NCI-H1436 treated with DMSO at 0.1 percent for 48 hours (cell line): ENCODE data around the gene OSTN.
"Not testable (repeated sequence)": the region's sequence is repeated elsewhere in the genome, so short reads cannot be mapped to it uniquely, and the experiment has no call there.

ENCODE experiments used
- DNase-seq: peaks from one replicate; lab custom pipeline; 2025; lab: John Stamatoyannopoulos, UW

The OSTN gene

DNA sequence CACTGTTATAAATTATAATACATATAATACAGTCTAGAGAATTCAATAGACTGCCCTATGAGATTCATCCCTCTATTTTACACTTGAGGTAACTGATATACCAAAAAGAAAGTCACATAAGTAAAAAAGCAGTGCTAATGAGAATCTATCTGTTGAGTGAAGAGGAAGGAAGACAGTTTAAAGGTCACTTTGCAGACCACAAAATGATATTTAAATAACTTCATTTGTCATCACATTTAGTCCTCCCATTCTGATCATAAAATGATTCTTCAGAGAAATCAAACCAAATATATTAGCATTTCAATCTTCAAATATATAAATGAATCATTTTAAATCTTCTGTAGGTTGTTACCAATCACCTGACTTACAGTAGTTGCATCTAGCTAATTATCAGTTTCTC lies 69.7 kb downstream of the OSTN start:
- DNase-seq, result no peak

DNA sequence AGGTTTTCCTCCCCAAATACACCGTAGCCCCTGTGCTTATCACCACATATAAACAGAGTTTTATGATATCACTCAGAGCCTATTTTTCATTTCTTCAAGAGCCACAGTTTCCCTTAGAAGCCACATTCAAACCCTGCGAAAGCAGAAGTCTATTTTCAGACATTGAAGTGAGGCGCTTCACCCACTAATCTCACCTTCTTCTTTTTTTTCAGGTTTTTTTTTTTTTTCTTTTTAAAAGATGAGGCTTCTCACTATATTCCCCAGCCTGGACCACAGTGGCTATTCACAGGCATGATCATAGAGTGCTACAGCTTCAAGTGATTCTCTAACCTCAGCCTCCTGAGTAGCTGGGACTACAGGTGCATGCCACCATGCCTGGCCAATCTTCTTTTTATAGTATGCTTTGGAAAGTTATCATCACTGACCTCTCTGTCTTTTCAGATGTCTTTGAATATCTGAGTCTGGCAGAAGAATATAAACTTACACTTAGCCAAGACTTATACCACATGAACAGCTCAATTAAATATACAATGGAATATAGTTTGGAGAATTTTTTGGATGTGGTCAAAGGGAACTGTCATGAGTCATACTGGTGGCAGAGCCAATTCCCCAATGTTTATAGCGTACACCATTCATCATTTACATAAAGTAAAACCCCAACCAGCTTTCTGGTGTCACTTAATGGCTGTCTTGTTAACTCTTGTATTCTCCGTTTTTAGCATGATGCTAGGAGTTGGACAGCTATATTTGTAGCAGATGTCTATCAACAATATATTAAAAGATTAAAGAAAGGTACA lies 70.4 kb downstream of the OSTN start:
- DNase-seq, result no peak

DNA sequence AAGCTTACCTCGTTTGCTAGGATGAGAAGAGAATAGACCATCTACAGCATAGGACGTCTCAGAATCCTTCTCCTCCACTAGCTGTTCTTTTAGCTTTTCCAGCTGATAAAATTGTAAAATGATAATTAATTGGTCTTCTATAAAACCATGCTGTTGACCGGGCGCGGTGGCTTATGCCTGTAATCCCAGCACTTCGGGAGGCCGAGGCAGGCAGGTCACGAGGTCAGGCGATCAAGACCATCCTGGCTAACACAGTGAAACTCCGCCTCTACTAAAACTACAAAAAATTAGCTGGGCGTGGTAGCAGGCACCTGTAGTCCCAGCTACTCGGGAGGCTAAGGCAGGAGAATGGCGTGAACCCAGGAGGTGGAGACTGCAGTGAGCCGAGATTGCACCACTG lies 76.2 kb downstream of the OSTN start:
- DNase-seq, result not testable (repeated sequence)

DNA sequence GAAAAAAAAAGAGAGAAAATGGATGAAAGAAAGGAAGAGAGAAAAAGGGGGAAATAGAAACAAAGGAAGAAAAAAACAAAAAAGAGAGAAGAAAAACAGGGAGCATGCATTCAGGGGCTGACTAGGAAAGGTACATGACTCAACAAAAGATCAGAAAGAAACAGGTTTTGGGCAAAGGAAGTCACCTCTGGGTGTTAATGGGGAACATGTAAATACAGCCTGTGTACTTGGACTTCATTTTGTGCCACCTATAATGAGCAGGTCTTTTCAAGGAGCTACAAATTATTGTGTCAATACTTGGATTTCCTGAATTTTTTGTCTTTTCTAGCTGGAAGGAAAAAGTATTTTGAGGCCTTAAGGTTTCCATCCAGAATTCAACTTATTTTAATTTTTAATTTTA lies 76.7 kb downstream of the OSTN start:
- no peak for DNase-seq

DNA sequence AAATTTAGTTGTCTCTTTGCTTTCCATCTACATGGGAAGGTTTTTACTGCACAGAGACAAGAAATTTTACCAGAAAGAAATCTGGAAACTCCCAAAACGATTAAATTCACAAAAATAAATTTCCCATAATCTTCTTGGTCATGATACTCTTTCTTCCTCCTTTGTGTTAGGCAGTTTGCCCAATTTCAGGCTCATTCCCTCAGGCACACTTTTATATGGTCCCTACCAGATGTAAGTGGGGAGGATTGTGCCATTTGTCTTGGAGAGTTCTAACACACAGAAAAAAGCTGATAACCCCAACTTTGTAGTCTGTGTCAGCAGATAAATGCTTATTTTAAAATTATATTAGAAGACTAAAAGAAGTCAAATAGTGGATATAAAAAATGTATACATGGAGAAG lies 81.1 kb downstream of the OSTN start:
- no peak for DNase-seq

DNA sequence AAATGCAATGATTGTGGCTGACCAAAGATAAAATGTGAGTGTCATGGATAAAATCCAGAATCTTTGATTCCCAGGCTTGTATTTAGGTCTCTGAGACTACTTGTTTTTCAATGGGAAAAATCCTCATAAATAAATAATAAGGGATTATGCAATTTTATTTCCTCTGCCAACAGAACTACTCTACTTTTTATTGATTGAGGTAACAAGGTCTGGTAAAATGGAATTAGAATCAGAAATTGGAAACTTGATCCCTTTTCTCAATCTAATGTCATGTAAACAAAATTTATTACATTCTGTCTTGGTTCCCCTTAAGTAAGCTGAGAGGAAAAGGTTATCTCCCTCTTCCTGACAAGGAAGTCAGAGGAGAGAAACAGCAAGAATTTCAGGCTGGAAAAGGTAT lies 81.8 kb downstream of the OSTN start:
- no peak for DNase-seq

DNA sequence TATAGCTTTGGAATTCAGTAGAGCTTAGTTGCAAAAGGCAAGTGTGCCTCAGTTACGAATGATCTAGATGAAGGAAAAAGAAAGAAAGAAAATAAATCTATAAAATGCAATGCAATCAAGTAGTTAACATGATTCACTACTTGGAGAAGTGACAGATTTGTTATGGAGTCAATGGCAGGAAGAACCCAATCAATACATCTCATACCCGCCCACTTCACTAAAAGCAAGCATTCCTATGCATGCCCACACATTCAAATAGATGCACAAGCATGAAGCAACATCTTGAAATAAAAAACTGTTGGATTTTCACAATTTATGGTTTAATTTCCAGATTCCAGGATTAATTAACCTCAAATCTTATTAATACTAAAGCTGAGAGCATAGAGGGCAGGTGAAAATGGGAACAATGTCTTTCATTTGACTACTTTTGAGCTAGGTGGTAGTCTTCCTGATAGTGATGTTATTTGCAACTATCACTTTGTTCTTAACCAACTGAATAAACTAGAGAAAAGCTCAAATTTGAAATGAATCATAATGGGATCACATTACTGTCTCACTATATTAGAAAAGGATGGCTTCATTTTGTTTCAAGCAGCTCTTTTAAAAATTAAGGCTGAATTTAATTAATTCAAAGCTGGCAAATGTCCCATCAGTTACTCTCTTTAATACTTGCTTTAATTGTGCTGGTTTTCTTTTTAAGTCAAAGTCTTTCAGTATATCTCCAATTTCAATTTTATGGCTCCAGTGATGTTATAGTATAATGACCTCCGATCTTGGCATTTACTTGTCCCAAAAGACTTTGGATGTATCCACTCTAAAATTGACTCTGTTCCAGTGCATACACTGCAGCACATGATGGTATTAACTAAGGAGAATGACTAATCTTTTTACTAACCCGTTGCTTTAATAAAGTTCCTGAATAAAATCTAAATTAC lies 83.5 kb downstream of the OSTN start:
- DNase-seq, result no peak

DNA sequence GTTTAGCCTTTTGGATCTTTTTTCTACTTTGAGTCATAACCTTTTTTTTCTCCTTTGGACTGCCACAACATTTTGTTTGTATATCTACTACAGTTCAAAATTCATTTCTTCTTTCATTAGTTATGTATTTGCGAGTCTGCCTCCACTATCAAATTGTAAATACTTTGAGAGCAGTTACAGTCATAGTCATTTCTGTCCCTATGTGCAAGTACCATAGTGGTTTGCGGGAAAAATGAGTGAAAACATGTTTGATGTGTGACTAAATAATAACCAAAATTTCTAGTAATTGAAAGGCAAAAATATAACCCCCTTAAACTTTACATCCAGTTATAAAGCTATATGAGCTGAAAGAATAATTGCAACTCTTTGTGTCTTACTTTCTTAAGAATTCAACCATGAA lies 84.4 kb downstream of the OSTN start:
- no peak for DNase-seq

DNA sequence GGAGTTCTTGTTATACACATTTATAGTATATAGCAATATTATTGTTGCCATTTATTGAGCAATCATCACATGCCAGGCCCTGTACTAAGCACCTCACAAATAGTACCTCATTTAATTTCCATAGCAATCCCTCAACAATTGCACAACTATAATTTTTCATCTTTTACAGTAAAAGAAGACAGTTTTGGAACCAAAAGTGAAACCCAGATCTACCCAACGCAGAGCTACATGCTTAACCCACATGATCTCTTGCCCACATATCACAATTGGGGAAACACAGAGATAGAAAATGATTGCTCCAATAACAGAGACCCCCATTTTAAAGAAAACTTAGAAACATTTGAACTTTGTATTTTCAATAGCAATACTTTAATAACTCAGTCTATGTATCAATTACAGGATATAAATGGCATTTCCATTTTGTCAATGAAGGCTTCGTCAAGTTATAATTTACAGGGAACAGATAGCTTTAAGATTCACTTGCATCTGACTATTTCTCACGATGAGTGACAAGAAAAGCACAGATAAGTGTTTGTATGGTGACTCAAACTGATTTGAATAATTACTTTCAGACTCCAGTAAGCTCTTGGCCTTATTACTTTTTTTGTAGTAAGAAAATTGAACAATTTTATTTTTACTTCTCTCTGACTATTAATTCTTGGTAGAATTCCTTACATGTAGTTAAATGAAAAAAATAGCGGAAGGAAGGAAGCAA lies 91.4 kb downstream of the OSTN start:
- DNase-seq, result no peak

DNA sequence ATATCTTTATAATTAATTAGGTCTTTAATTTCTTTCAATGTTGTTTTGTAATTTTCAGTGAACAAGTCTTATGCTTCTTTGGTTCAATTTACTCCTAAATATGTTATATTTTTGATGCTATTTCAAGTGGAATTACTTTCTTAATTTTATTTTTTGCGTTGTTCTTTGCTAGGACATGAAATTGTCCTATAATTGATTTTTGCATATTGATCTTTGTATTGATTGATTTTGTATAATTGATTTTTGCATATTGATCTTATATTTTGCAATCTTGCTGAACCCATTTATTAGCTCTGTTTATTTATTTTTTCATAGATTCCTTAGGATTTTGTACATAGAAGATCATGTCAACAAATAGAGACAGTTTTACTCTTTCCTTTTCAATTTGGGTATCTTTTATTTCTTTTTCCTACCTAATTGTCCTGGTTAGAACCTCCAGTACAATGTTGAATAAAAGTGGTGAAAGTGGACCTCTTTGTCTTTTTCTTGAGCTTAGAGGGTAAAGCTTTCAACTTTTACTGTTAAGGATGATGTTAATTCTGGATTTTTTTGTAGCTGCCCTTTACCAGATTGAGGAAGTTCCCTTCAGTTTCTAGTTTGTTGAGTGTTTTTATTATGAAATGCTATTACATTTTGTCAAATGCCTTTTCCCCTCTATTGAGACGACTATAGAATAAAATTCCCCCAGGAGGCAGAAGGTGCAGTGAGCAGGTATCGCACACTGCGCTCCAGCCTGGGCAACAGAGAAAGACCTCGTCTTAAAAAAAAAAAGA lies 93.4 kb downstream of the OSTN start:
- no peak for DNase-seq

DNA sequence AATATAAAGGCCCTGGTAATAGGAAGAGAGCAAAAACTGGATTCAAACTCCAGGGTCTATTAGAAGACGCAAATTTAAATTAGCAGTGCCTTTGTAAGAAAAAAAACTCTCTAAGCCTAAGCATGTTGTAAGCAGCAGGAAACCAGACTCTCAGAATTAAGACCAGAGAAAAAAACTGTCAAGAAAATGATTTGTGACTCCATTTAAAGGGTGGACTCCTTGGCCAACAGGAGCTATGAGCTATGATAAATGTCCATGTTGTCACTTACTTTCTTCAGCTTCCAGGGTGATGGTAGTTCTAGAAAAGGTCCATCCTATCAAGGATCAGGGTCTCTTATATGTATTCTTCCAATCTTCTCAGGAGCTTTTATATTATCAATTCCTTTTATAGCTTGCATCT lies 95.2 kb downstream of the OSTN start:
- no peak for DNase-seq

DNA sequence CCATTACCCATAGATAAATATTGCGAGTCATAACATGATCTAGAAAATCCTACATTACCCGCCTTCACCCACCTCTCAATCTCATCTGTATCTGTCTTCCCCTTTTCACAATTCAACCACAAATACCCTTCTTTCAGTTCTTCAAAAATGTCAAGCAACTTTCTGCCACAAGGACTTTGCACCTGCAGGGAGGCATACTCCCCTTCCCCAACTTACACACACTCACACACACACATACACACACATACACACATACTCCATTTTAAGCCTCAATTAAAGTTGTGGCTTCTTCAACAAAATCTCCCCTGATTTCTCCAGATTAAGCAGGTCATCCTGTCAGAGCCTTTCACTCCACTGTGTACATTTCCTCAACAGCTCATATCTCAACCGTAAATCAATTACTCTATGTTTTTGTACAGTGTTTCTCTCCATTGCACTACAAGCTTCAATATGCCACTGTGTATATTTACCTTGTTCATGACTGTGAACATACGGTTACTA lies 97.0 kb downstream of the OSTN start:
- no peak for DNase-seq

DNA sequence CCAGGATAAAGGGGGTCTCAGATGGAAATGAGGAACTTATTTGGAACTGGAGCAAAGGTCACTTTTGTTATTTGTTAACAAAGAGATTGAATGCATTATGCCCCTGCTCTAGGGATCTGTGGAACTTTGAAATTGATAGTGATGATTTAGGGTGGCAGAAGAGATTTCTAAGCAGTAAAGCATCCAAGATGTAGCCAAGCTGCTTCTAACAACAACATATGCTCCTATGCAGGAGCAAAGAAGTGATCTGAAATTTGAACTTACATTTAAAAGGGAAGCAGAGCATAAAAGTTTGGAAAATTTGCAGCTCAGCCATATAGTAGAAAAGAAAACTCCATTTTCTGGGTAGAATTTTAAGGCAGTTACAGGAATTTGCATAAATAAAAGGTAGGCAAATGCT lies 99.8 kb downstream of the OSTN start:
- DNase-seq, result no peak

DNA sequence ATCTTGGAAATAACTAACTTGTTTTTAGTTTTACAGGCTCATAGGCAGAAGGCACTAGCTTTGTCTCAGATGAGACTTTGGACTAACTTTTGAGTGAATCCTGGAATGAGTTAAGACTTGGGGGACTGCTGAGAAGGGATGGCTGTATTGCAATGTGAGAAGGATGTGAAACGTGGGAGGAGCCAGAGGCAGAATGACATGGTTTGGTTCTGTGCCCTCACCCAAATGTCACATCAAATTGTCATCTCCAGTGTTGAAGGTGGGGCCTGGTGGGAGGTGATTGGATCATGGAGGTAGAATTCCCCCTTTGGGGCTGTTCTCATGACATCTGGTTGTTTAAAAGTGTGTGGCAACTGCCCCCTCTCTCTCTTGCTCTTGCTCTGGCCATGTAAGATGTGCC lies 101.4 kb downstream of the OSTN start:
- DNase-seq, result no peak

DNA sequence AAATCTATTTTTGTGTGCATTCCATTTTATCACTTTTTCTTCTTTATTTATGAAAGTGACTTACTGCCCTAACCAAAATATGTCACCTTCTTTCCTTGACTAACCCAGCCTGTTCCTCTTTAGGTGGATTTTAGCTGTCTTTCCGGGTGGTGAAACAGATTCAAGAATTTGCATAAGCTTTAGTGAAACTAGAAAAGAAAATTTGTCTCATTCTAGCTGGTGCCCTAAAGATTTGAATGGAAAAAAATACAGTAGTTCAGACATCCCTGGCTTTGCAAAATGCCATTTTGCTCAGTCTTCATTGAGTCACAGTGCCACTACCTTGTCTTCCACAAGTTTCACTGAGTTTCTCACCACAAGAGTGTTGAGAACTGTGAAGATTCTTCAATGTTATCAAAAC lies 102.0 kb downstream of the OSTN start:
- DNase-seq, result no peak

DNA sequence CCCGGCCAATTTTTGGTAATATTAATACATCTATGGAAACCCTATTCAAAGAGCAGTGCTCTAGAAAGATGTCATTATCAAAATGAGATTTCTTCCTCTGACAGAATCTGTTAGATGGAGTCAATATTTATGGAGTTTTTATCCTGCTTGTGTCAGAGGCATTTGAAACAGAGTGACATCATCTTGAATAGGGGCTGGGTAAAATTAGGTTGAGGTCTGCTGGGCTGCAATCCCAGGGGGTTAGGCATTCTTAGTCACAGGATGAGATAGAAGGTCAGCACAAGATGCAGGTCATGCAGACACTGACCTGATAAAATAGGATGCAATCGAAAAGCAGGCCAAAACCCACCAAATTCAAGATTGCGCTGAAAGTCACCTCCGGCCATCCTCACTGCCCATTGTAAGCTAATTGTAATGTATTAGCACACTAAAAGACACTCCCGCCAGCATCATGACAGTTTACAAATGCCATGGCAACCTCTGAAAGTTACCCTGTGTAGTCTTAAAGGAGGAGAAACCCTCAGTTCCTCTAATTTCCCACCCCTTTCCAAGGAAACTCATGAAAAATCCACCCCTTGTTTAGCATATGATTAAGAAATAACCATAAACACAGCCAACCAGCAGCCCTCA lies 102.9 kb downstream of the OSTN start:
- DNase-seq, result no peak

DNA sequence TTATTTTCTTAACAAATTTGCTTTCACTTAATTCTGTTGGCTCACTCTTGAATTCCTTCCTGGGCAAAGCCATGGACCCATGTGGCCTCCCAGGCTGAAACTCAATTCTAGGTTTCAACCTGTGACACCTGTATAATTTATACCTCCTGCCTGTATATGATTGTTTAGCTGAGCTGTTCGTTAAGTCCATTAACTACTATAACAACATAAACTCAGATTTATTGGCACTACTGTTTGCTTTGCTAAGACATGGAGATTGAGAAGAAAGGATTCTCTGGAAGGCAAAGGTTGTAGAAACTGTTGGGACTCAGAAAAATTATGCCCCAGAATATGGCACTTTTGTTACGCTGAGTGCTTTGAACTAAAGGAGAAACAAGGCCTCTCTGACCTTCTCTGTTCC lies 103.4 kb downstream of the OSTN start:
- DNase-seq, result no peak

DNA sequence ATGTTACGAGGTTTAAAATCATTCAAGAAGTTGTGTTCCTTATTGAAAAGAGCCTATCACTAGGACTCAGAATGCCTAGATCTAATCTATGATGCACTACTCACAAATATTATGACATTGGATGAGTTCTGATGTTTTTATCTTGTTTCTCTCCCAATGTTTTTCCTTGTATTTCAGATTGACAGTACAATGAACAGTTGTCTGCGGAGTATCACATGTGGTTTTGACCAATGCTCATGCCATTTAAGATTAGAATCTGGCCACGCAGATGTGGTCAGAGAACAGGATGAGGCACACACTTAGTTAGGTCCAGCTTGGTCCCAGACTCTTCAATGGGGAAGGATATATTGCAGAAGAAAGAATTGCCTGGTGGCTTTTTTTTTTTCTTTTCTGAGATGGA lies 104.6 kb downstream of the OSTN start:
- DNase-seq, result no peak

DNA sequence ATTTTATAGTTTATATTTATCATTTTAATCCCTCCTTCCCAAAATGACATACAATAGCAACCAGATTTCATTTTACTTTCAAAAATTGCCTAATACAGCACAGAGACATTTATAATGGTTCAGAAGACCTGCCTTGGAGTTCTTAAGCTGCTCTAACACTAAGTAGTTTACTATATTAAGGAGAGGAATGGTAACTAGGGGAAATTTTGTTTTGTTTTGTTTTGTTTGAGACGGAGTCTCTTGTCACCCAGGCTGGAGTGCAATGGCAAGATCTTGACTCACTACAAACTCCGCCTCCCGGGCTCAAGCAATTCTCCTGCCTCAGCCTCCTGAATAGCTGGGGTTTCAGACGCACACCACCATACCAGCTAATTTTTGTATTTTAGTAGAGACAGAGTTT lies 107.4 kb downstream of the OSTN start:
- DNase-seq, result no peak

DNA sequence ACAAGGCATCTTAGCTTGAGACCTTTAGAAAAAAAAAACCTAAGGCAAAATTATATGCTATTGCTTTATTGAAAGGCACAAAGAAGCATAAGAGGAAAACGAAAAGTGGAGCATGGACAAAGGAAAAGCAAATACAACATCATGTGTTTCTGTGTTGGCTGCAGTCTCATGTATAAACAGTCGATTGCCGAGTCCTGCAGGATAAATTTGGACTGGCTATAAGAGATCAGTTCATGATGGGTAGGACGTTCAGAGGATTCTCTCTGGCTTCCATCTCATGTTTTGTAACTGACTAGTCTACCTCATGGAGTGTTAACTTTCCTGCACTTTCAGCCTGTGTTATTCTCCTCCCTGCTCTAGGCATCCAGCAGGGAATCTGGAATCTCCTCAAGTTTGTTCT lies 108.3 kb downstream of the OSTN start:
- no peak for DNase-seq

DNA sequence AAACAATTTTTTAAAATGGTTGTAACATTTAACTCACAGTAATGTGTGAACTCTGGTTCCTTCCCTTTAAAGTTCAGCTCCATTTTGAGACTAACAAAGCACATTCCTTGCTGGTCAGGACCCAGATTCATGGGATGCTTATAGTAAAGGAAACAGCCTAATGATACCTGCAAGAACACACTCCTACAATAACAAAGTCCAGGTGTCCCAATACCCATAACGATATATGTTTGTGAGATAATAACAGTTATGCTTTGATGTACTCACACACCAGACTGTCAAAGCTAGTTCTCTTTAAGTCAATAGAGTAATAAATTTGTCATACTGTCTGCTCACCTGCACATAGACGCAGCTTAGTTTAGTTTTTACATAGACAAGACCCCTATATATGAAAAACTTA lies 114.3 kb downstream of the OSTN start:
- DNase-seq, result no peak
